ENCODE data around the gene PPP1R14D.

PPP1R14D gene

GRCh38 chr15:40857601-40858341, 29.3 kb upstream of the PPP1R14D start (continued):
- TF ChIP-seq REST (tag by site-specific recombination; IDR thresholded peaks at IDR 0.05), result no peak
- no peak for TF ChIP-seq ZNF174 (tag by site-specific recombination; IDR thresholded peaks at IDR 0.05)
- no peak for TF ChIP-seq ZNF561 (tag by site-specific recombination; IDR thresholded peaks at IDR 0.05; ENCODE audit: borderline replicate concordance)
- TF ChIP-seq ZNF580 (tag by site-specific recombination; IDR thresholded peaks at IDR 0.05), result no peak
- TF ChIP-seq ZFP41 (tag by site-specific recombination; IDR thresholded peaks at IDR 0.05; ENCODE audit: borderline replicate concordance), result no peak
- TF ChIP-seq ZNF2 (tag by site-specific recombination; IDR thresholded peaks at IDR 0.05), result peak; percentile 70; the same call in 1 of the 2 replicates
- TF ChIP-seq ELK4 (IDR thresholded peaks at IDR 0.05; ENCODE audit: borderline replicate concordance, low read depth, low read length), result no peak
- no peak for TF ChIP-seq ZNF585B (tag by site-specific recombination; IDR thresholded peaks at IDR 0.05)
- TF ChIP-seq GFI1B (tag by site-specific recombination; IDR thresholded peaks at IDR 0.05), result no peak
- TF ChIP-seq SP7 (tag by site-specific recombination; IDR thresholded peaks at IDR 0.05), result 0 out of 2 replicates have a peak, but pooled peaks have one; percentile 35
- TF ChIP-seq ZNF146 (tag by site-specific recombination; IDR thresholded peaks at IDR 0.05), result no peak
- TF ChIP-seq ZNF571 (tag by site-specific recombination; IDR thresholded peaks at IDR 0.05), result no peak
- TF ChIP-seq ZNF76 (tag by site-specific recombination; IDR thresholded peaks at IDR 0.05; ENCODE audit: borderline replicate concordance, low read depth), result no peak
- no peak for TF ChIP-seq ZBTB26 (tag by site-specific recombination; optimal IDR thresholded peaks at IDR 0.05)
- TF ChIP-seq ZSCAN18 (tag by site-specific recombination; IDR thresholded peaks at IDR 0.05), result no peak
- TF ChIP-seq ZNF354C (tag by site-specific recombination; IDR thresholded peaks at IDR 0.05; ENCODE audit: borderline replicate concordance, low read depth), result no peak
- no peak for TF ChIP-seq ZNF132 (tag by site-specific recombination; IDR thresholded peaks at IDR 0.05; ENCODE audit: borderline replicate concordance)
- no peak for TF ChIP-seq ATF2 (tag by site-specific recombination; IDR thresholded peaks at IDR 0.05; ENCODE audit: low read depth)
- peak; percentile 69; the same call in 1 of the 2 replicates for TF ChIP-seq GLIS2 (tag by site-specific recombination; IDR thresholded peaks at IDR 0.05)
- no peak for TF ChIP-seq ZNF776 (tag by site-specific recombination; IDR thresholded peaks at IDR 0.05; ENCODE audit: borderline replicate concordance)
- no peak for TF ChIP-seq ZNF184 (tag by site-specific recombination; IDR thresholded peaks at IDR 0.05)
- TF ChIP-seq ZNF248 (tag by site-specific recombination; IDR thresholded peaks at IDR 0.05), result no peak
- peak; percentile 70 for TF ChIP-seq ZSCAN30 (tag by site-specific recombination; IDR thresholded peaks at IDR 0.05)

Measured in HEK293 (cell line).